NCI-H2029 (cell line): Measurements from ENCODE around the gene DIAPH3.

Experiments used
- DNase-seq: peaks from one replicate; lab custom pipeline; 2025; lab: John Stamatoyannopoulos, UW

The DIAPH3 gene

GRCh38 chr13:60018536-60018935 lies 145.2 kb downstream of the DIAPH3 start:
- no peak for DNase-seq

- no peak for DNase-seq
These were observed 147.5 kb downstream of the DIAPH3 start for GRCh38 chr13:60016229-60016628.

GRCh38 chr13:60013166-60013565 lies 150.6 kb downstream of the DIAPH3 start:
- no peak for DNase-seq

GRCh38 chr13:60012488-60012887 lies 151.2 kb downstream of the DIAPH3 start:
- DNase-seq: peak; percentile 23

GRCh38 chr13:60009300-60010253 lies 154.2 kb downstream of the DIAPH3 start:
- DNase-seq: peak; percentile 72

GRCh38 chr13:60001889-60002288 lies 161.8 kb downstream of the DIAPH3 start:
- no peak for DNase-seq

GRCh38 chr13:60000976-60001375 lies 162.8 kb downstream of the DIAPH3 start:
- no peak for DNase-seq

- DNase-seq: no peak
These were observed 163.6 kb downstream of the DIAPH3 start for GRCh38 chr13:60000081-60000480.

GRCh38 chr13:59997976-59998375 lies 165.8 kb downstream of the DIAPH3 start:
- DNase-seq: no peak

- no peak for DNase-seq
These were observed 167.2 kb downstream of the DIAPH3 start for GRCh38 chr13:59996461-59996980.

GRCh38 chr13:59991395-59991794 lies 172.3 kb downstream of the DIAPH3 start:
- DNase-seq: no peak

- DNase-seq: no peak
These were observed 180.9 kb downstream of the DIAPH3 start for GRCh38 chr13:59982631-59983382.

GRCh38 chr13:59979589-59979988 lies 184.1 kb downstream of the DIAPH3 start:
- DNase-seq: no peak

GRCh38 chr13:59978862-59979261 lies 184.9 kb downstream of the DIAPH3 start:
- DNase-seq: no peak

GRCh38 chr13:59976856-59977255 lies 186.9 kb downstream of the DIAPH3 start:
- no peak for DNase-seq

- DNase-seq: no peak
These were observed 187.8 kb downstream of the DIAPH3 start for GRCh38 chr13:59975807-59976435.

GRCh38 chr13:59970847-59971246 lies 192.9 kb downstream of the DIAPH3 start:
- DNase-seq: no peak

GRCh38 chr13:59963827-59964226 lies 199.9 kb downstream of the DIAPH3 start:
- DNase-seq: no peak

GRCh38 chr13:59963383-59963782 lies 200.3 kb downstream of the DIAPH3 start:
- DNase-seq: no peak

GRCh38 chr13:59962343-59962742 lies 201.4 kb downstream of the DIAPH3 start:
- no peak for DNase-seq

- DNase-seq: no peak
These were observed 203.0 kb downstream of the DIAPH3 start for GRCh38 chr13:59960683-59961082.

GRCh38 chr13:59957438-59957837 lies 206.3 kb downstream of the DIAPH3 start:
- no peak for DNase-seq
